Measurements from ENCODE around the gene TYRP1.

The TYRP1 gene

GRCh38 chr9:12730927-12731326 lies 37.7 kb downstream of the TYRP1 start:
- TF ChIP-seq CTCF (IDR thresholded peaks at IDR 0.05; ENCODE audit: low read depth, low read length): no peak

GRCh38 chr9:12732971-12733370 lies 39.8 kb downstream of the TYRP1 start:
- TF ChIP-seq CTCF (IDR thresholded peaks at IDR 0.05; ENCODE audit: low read depth, low read length): no peak
- DNase-seq (ENCODE audit: extremely low read depth, low read depth): no peak

More at GRCh38 chr9:12730927-12731326, 37.7 kb downstream of the TYRP1 start:
- no peak for DNase-seq (ENCODE audit: extremely low read depth, low read depth)

GRCh38 chr9:12735665-12736064 lies 42.5 kb downstream of the TYRP1 start:
- no peak for DNase-seq (ENCODE audit: extremely low read depth, low read depth)
- TF ChIP-seq CTCF (IDR thresholded peaks at IDR 0.05; ENCODE audit: low read depth, low read length): no peak

GRCh38 chr9:12737871-12738270 lies 44.7 kb downstream of the TYRP1 start:
- no peak for TF ChIP-seq CTCF (IDR thresholded peaks at IDR 0.05; ENCODE audit: low read depth, low read length)
- DNase-seq (ENCODE audit: extremely low read depth, low read depth): no peak

- no peak for DNase-seq (ENCODE audit: extremely low read depth, low read depth)
These were observed 45.9 kb downstream of the TYRP1 start for GRCh38 chr9:12739014-12739652.

GRCh38 chr9:12740845-12741244 lies 47.7 kb downstream of the TYRP1 start:
- no peak for TF ChIP-seq CTCF (IDR thresholded peaks at IDR 0.05; ENCODE audit: low read depth, low read length)
- no peak for DNase-seq (ENCODE audit: extremely low read depth, low read depth)

More at GRCh38 chr9:12739014-12739652, 45.9 kb downstream of the TYRP1 start:
- TF ChIP-seq CTCF (IDR thresholded peaks at IDR 0.05; ENCODE audit: low read depth, low read length): no peak

GRCh38 chr9:12748016-12748415 lies 54.8 kb downstream of the TYRP1 start:
- no peak for TF ChIP-seq CTCF (IDR thresholded peaks at IDR 0.05; ENCODE audit: low read depth, low read length)
- no peak for DNase-seq (ENCODE audit: extremely low read depth, low read depth)

All from AG09319 (cell line).